SIG-M5 (cell line): Measurements from ENCODE around the gene WFS1.

Experiments
- DNase-seq: peaks from one replicate; lab custom pipeline; 2025; lab: John Stamatoyannopoulos, UW

Gene WFS1

GRCh38 chr4:6280365-6280996 lies 10.8 kb downstream of the WFS1 start:
- DNase-seq = no peak

- DNase-seq = no peak
These were observed 12.0 kb downstream of the WFS1 start for GRCh38 chr4:6281436-6282313.

- DNase-seq = no peak
These were observed 12.7 kb downstream of the WFS1 start for GRCh38 chr4:6282314-6282771.

- DNase-seq = no peak
These were observed 13.6 kb downstream of the WFS1 start for GRCh38 chr4:6283282-6283681.

- no peak for DNase-seq
These were observed 17.6 kb downstream of the WFS1 start for GRCh38 chr4:6287017-6287788.

GRCh38 chr4:6288342-6288741 lies 18.7 kb downstream of the WFS1 start:
- DNase-seq = no peak

- DNase-seq = no peak
These were observed 19.2 kb downstream of the WFS1 start for GRCh38 chr4:6288871-6289270.

GRCh38 chr4:6290256-6290655 lies 20.6 kb downstream of the WFS1 start:
- no peak for DNase-seq

GRCh38 chr4:6290769-6291547 lies 21.3 kb downstream of the WFS1 start:
- no peak for DNase-seq

- no peak for DNase-seq
These were observed 22.2 kb downstream of the WFS1 start for GRCh38 chr4:6291784-6292297.

GRCh38 chr4:6292376-6293096 lies 22.9 kb downstream of the WFS1 start:
- no peak for DNase-seq

GRCh38 chr4:6293097-6293445 lies 23.4 kb downstream of the WFS1 start:
- DNase-seq = no peak

GRCh38 chr4:6293661-6294060 lies 24.0 kb downstream of the WFS1 start:
- no peak for DNase-seq

GRCh38 chr4:6294705-6295421 lies 25.2 kb downstream of the WFS1 start:
- DNase-seq = no peak

- DNase-seq = no peak
These were observed 25.8 kb downstream of the WFS1 start for GRCh38 chr4:6295495-6295894.

GRCh38 chr4:6296026-6296425 lies 26.4 kb downstream of the WFS1 start:
- no peak for DNase-seq

- DNase-seq = no peak
These were observed 27.7 kb downstream of the WFS1 start for GRCh38 chr4:6297266-6297815.

- DNase-seq = no peak
These were observed 28.4 kb downstream of the WFS1 start for GRCh38 chr4:6298035-6298434.

GRCh38 chr4:6298852-6299251 lies 29.2 kb downstream of the WFS1 start:
- no peak for DNase-seq

GRCh38 chr4:6299875-6300274 lies 30.2 kb downstream of the WFS1 start:
- DNase-seq = no peak
